Esophagus squamous epithelium (tissue), 4 donors: ENCODE results near the gene FNBP1L.

Experiments
- CTCF ChIP-seq, 6 experiments: fragments of 450-650 bp in 4 of 6; fragments of 200-600 bp in 2 of 6; sonication (generic) in 2 of 6; IDR thresholded peaks; one replicate each; pipeline ENCODE4 v1.5.1; 2016 to 2019; ENCODE audit warnings: antibody characterized with exemption in 6 of 6, mild to moderate bottlenecking in 4 of 6, moderate library complexity in 4 of 6
- POLR2A ChIP-seq, 4 donors: fragments of 450-650 bp; IDR thresholded peaks; one replicate each; pipeline ENCODE4 v1.6.1; 2017; ENCODE audit warnings: antibody characterized with exemption in 4 of 4, mild to moderate bottlenecking in 4 of 4, moderate library complexity in 3 of 4

GRCh38 chr1:93427656-93428055, 20.3 kb upstream of the FNBP1L start:
- no peak for TF ChIP-seq CTCF (IDR thresholded peaks at IDR 0.05)
- no peak for TF ChIP-seq POLR2A (IDR thresholded peaks at IDR 0.05)
